A549 (cell line): ENCODE data around the gene MAGI1.

Source experiments
- CTCF ChIP-seq: fragments of >200 bp; sonication (Bioruptor Twin); formaldehyde crosslinking; IDR thresholded peaks from 3 replicates; pipeline ENCODE4 v1.5.1; 2016
- POLR2A ChIP-seq: IDR thresholded peaks from 2 replicates; pipeline ENCODE4 v1.6.1; 2012; ENCODE audit warnings: mild to moderate bottlenecking, low read length
- REST ChIP-seq: fragments of 200-600 bp; sonication (generic); IDR thresholded peaks from 2 replicates; pipeline ENCODE4 v1.6.1; 2016; ENCODE audit warnings: antibody characterized with exemption, mild to moderate bottlenecking, moderate library complexity
- USF2 ChIP-seq: fragments of 450-650 bp; IDR thresholded peaks from 2 replicates; pipeline ENCODE4 v1.6.1; 2014; ENCODE audit warnings: antibody characterized with exemption

DNA sequence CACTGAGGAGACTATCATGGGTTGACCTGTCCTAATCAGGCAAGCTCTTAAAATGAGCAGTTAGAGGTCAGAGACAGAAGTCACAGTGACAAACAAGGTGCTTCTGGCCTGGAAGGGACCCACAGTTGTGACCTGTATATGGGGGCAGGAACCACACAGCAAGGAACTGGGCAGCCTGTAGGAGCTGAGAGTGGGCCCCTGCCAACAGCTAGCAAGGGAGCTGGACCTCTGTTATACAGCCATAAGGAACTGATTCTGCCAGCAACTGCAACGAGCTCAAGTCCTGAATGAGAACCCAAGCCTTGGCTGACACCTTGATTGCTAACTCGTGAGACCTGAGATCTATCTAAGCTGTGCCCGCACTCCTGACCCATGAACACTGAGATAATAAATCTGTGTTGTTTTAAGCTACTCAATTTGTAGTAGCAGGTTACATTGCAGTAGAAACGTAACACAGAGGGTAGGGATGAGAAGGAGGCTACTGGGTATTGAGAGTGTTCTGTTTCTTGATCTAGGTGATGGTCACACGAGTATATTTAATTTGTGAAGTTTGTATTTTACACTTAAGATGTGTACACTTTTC lies 44.5 kb upstream of the MAGI1 start:
- TF ChIP-seq POLR2A: no peak
- TF ChIP-seq USF2: no peak
- TF ChIP-seq CTCF: no peak
- TF ChIP-seq REST: no peak
